Astrocyte (in vitro differentiated cells and primary cell): Measurements from ENCODE around the gene INIP. TPM values are rescaled to one million over a fixed set of nuclear protein-coding genes. Genes with fewer than 3 reads are reported as not detected.
A peak's percentile ranks its signal among the peaks of the same experiment; 100 is the strongest.

Experiments used
- DNase-seq: peaks from one replicate; pipeline ENCODE4 v3.0.0-alpha.2; 2010; ENCODE audit warnings: low read depth
- FAIRE-seq: peaks from 2 replicates; lab custom pipeline; 2011; peaks lifted over from hg19 to GRCh38; lab: Jason Lieb, UNC
- H2AFZ ChIP-seq: 2 replicates; pipeline ENCODE4 v1.6.0; 2012; ENCODE audit warnings: low read depth, low read length, inconsistent platforms
- H3K27ac ChIP-seq: 2 replicates; pipeline ENCODE4 v1.5.1; 2011; ENCODE audit warnings: low read depth, low read length, inconsistent platforms
- H3K27me3 ChIP-seq: 2 replicates; pipeline ENCODE4 v1.6.0; 2011; ENCODE audit warnings: low read length, inconsistent platforms; ENCODE audit not compliant: insufficient read depth
- H3K36me3 ChIP-seq: 2 replicates; pipeline ENCODE4 v1.5.1; 2011; ENCODE audit warnings: low read length, inconsistent platforms; ENCODE audit not compliant: insufficient read depth
- H3K4me1 ChIP-seq: 2 replicates; pipeline ENCODE4 v1.5.1; 2011; ENCODE audit warnings: low read length, inconsistent platforms; ENCODE audit not compliant: insufficient read depth
- H3K4me2 ChIP-seq: 2 replicates; pipeline ENCODE4 v1.6.0; 2012; ENCODE audit warnings: low read length, inconsistent platforms
- H3K4me3 ChIP-seq: 2 replicates; pipeline ENCODE4 v1.5.1; 2011; ENCODE audit warnings: low read depth, mild to moderate bottlenecking, low read length, inconsistent platforms; ENCODE audit not compliant: insufficient read depth
- H3K79me2 ChIP-seq: 2 replicates; pipeline ENCODE4 v1.6.0; 2012; ENCODE audit warnings: mild to moderate bottlenecking, low read length, inconsistent platforms; ENCODE audit not compliant: insufficient read depth
- H3K9ac ChIP-seq: 2 replicates; pipeline ENCODE4 v1.6.0; 2012; ENCODE audit warnings: mild to moderate bottlenecking, low read length, inconsistent platforms
- H3K9me3 ChIP-seq: 2 replicates; pipeline ENCODE4 v1.5.1; 2012; ENCODE audit warnings: low read depth, mild to moderate bottlenecking, low read length, inconsistent platforms; ENCODE audit not compliant: insufficient read depth
- H4K20me1 ChIP-seq: 2 replicates; pipeline ENCODE4 v1.6.0; 2012; ENCODE audit warnings: low read length, inconsistent platforms; ENCODE audit not compliant: insufficient read depth
- H3K27ac Mint-ChIP-seq: one replicate; pipeline ENCODE4 v1.8.0; 2021; ENCODE audit warnings: mild to moderate bottlenecking, mixed read lengths; ENCODE audit not compliant: unreplicated experiment
- H3K27me3 Mint-ChIP-seq: one replicate; pipeline ENCODE4 v1.8.0; 2021; ENCODE audit warnings: low read depth, mixed read lengths; ENCODE audit not compliant: unreplicated experiment
- H3K36me3 Mint-ChIP-seq: one replicate; pipeline ENCODE4 v1.8.0; 2021; ENCODE audit warnings: low read depth, mixed read lengths; ENCODE audit not compliant: unreplicated experiment
- H3K4me1 Mint-ChIP-seq: one replicate; pipeline ENCODE4 v1.8.0; 2021; ENCODE audit warnings: low read depth, mixed read lengths; ENCODE audit not compliant: unreplicated experiment
- H3K4me3 Mint-ChIP-seq: one replicate; pipeline ENCODE4 v1.8.0; 2021; ENCODE audit warnings: mild to moderate bottlenecking, moderate library complexity, mixed read lengths; ENCODE audit not compliant: unreplicated experiment
- H3K9me3 Mint-ChIP-seq: one replicate; pipeline ENCODE4 v1.8.0; 2021; ENCODE audit warnings: mild to moderate bottlenecking, mixed read lengths; ENCODE audit not compliant: unreplicated experiment
- CTCF ChIP-seq: IDR thresholded peaks from 2 replicates; pipeline ENCODE4 v1.5.1; 2011; ENCODE audit warnings: low read depth, mild to moderate bottlenecking, inconsistent platforms, low read length, moderate library complexity; ENCODE audit not compliant: insufficient read depth
- EZH2 ChIP-seq: IDR thresholded peaks from 2 replicates; pipeline ENCODE4 v1.6.1; 2012; ENCODE audit warnings: mild to moderate bottlenecking, low read length, inconsistent platforms; ENCODE audit not compliant: insufficient read depth
- total RNA-seq: library from RNA; stranded (reverse); gene quantifications from 2 replicates; pipeline ENCODE4 v1.2.1, GENCODE V29; 2021

INIP gene
- total RNA-seq, 1 donor from 2014 or later, result 23.1 TPM

- no peak overlapping the region for H3K27ac Mint-ChIP-seq
- H3K4me1 ChIP-seq, result no peaks in the 10 kb centered on the region
- peaks cover 20% of the 10 kb centered on the region for H3K36me3 Mint-ChIP-seq
Observed at GRCh38 chr9:112647596-112647995, 70.3 kb downstream of the INIP start.

GRCh38 chr9:112642126-112642525 is 75.8 kb downstream of the INIP start:
- Histone ChIP-seq H3K4me2 (no peak overlapping the region), H3K4me1 (no peaks in the 10 kb centered on the region), H3K27me3 (no peaks in the 10 kb centered on the region), H3K79me2 (no peaks in the 10 kb centered on the region), H3K9me3 (peaks cover 5% of the 10 kb centered on the region), H2AFZ (no peak overlapping the region), H3K36me3 (no peaks in the 10 kb centered on the region), H3K4me3 (no peak overlapping the region), H3K27ac (no peak overlapping the region), H4K20me1 (no peaks in the 10 kb centered on the region), H3K9ac (no peak overlapping the region)
- Mint-ChIP-seq H3K27me3 (no peaks in the 10 kb centered on the region), H3K9me3 (peaks cover 18% of the 10 kb centered on the region), H3K4me3 (no peak overlapping the region), H3K27ac (no peak overlapping the region), H3K4me1 (no peaks in the 10 kb centered on the region), H3K36me3 (peaks cover 18% of the 10 kb centered on the region)
- TF ChIP-seq CTCF (no peak), EZH2 (no peak)
- DNase-seq (no peak), FAIRE-seq (no peak)

More at GRCh38 chr9:112647596-112647995, 70.3 kb downstream of the INIP start:
- FAIRE-seq (no peak), DNase-seq (no peak)
- Histone ChIP-seq H3K36me3 (no peaks in the 10 kb centered on the region), H4K20me1 (no peaks in the 10 kb centered on the region), H3K9ac (no peak overlapping the region), H3K4me2 (no peak overlapping the region), H3K27ac (no peak overlapping the region), H3K4me3 (no peak overlapping the region), H2AFZ (no peak overlapping the region), H3K79me2 (no peaks in the 10 kb centered on the region), H3K27me3 (no peaks in the 10 kb centered on the region), H3K9me3 (no peaks in the 10 kb centered on the region)
- H3K4me3 Mint-ChIP-seq, result no peak overlapping the region
- H3K9me3 Mint-ChIP-seq, result peaks cover 11% of the 10 kb centered on the region
- no peaks in the 10 kb centered on the region for H3K4me1 Mint-ChIP-seq
- H3K27me3 Mint-ChIP-seq, result no peaks in the 10 kb centered on the region
- TF ChIP-seq EZH2 (no peak), CTCF (no peak)

GRCh38 chr9:112640311-112640710 is 77.6 kb downstream of the INIP start:
- no peak overlapping the region for H3K9ac ChIP-seq
- H3K36me3 Mint-ChIP-seq, result peaks cover 15% of the 10 kb centered on the region
- no peak overlapping the region for H3K4me3 ChIP-seq
- no peaks in the 10 kb centered on the region for H3K4me1 ChIP-seq
- peaks cover 18% of the 10 kb centered on the region for H3K9me3 Mint-ChIP-seq
- H3K4me3 Mint-ChIP-seq, result no peak overlapping the region
- FAIRE-seq (no peak), DNase-seq (peak; percentile 32)
- H3K27me3 Mint-ChIP-seq, result no peaks in the 10 kb centered on the region
- H3K36me3 ChIP-seq, result no peaks in the 10 kb centered on the region
- H2AFZ ChIP-seq, result no peak overlapping the region
- H4K20me1 ChIP-seq, result no peaks in the 10 kb centered on the region
- H3K4me1 Mint-ChIP-seq, result no peaks in the 10 kb centered on the region
- H3K27ac ChIP-seq, result no peak overlapping the region
- peaks cover 5% of the 10 kb centered on the region for H3K9me3 ChIP-seq
- H3K79me2 ChIP-seq, result no peaks in the 10 kb centered on the region
- no peak for TF ChIP-seq EZH2
- no peak overlapping the region for H3K4me2 ChIP-seq
- no peaks in the 10 kb centered on the region for H3K27me3 ChIP-seq
- no peak overlapping the region for H3K27ac Mint-ChIP-seq

Other genes with a start within 250 kb of the INIP start
- 10.4 and 12.0 TPM in 2 replicates for gene KIAA1958, start 231.3 kb downstream of the INIP start, total RNA-seq
- 12.8 and 14.4 TPM in 2 replicates for gene SNX30, start 32.6 kb upstream of the INIP start, total RNA-seq
- gene SLC46A2, start 172.8 kb upstream of the INIP start, total RNA-seq, result not detected in 2 replicates